Measurements from ENCODE around the gene PLCD1. TPM values are rescaled to one million over a fixed set of nuclear protein-coding genes. Genes with fewer than 3 reads are reported as not detected.
A peak's percentile ranks its signal among the peaks of the same experiment; 100 is the strongest.

The PLCD1 gene
- total RNA-seq, 1 experiment from 2014 or later, result 27.1 TPM

GRCh38 chr3:37993067-37993455 lies 36.4 kb downstream of the PLCD1 start:
- Histone ChIP-seq H3K27me3 (ENCODE audit: insufficient read depth, low read length) (no peaks in the 10 kb centered on the region; the same call in 1 of the 2 replicates), H3T11ph (ENCODE audit: low read length) (no peak overlapping the region), H2BK5ac (ENCODE audit: insufficient read length, low read length) (no peak overlapping the region), H3K27ac (ENCODE audit: insufficient read length, low read depth, low read length) (no peak overlapping the region), H3K9me3 (ENCODE audit: control insufficient read depth, low read depth, low read length) (no peaks in the 10 kb centered on the region), H3K23ac (ENCODE audit: insufficient read length, low read depth, low read length) (no peak overlapping the region), H4K20me1 (ENCODE audit: control insufficient read depth, insufficient read depth, insufficient read length) (no peaks in the 10 kb centered on the region), H2BK20ac (ENCODE audit: low read depth, low read length, poor library complexity, severe bottlenecking) (no peak overlapping the region), H3K79me1 (ENCODE audit: insufficient read depth, low read depth, low read length, poor library complexity, severe bottlenecking) (no peaks in the 10 kb centered on the region), H3K9ac (ENCODE audit: extremely low read depth, insufficient read length, low read length) (no peak overlapping the region), H2BK15ac (ENCODE audit: low read depth, low read length) (no peak overlapping the region), H3K14ac (ENCODE audit: insufficient read depth, low read length) (no peak overlapping the region), H4K5ac (ENCODE audit: insufficient read length, low read depth, low read length) (no peak overlapping the region), H3K56ac (ENCODE audit: insufficient read length, low read depth, low read length) (no peak overlapping the region), H3K18ac (ENCODE audit: insufficient read length, low read depth, low read length) (no peak overlapping the region), H3K23me2 (ENCODE audit: insufficient read length, low read depth, low read length, poor library complexity, severe bottlenecking) (no peaks in the 10 kb centered on the region), H3K4ac (ENCODE audit: low read depth, low read length) (no peak overlapping the region), H3K4me2 (ENCODE audit: insufficient read depth, insufficient read length, low read length) (no peak overlapping the region), H2BK120ac (ENCODE audit: low read depth, low read length, poor library complexity, severe bottlenecking) (no peak overlapping the region), H4K91ac (ENCODE audit: insufficient read length, low read depth, low read length) (no peak overlapping the region), H3K4me1 (ENCODE audit: insufficient read depth, low read length) (no peaks in the 10 kb centered on the region; the same call in 1 of the 2 replicates), H2AK5ac (ENCODE audit: insufficient read length, low read length) (no peak overlapping the region), H3K79me2 (ENCODE audit: insufficient read depth, low read length) (no peaks in the 10 kb centered on the region), H2AFZ (ENCODE audit: low read length) (no peak overlapping the region), H4K8ac (replicated peaks; ENCODE audit: insufficient read length, low read depth, low read length) (no peak overlapping the region), H2BK12ac (ENCODE audit: insufficient read length, low read depth, low read length) (no peak overlapping the region)
- no peak for DNase-seq
- H3K4me1 Mint-ChIP-seq, result peaks cover 14 to 39% of the 10 kb centered on the region in 2 experiments
- TF ChIP-seq CTCF (conservative IDR thresholded peaks at IDR 0.05), result no peak
- peaks cover 0 to 2% (median 0%) of the 10 kb centered on the region in 3 experiments; a peak in 1 of 7 replicates for H3K36me3 Mint-ChIP-seq (ENCODE audit: insufficient read depth in 1 of 3, low read depth in 3 of 3)
- no peak overlapping the region for H3K27ac Mint-ChIP-seq
- WGBS (ENCODE audit: extremely low coverage, insufficient read length, low lambda C conversion rate), result no CpG with 5 or more reads among the region's 8 CpGs
- H3K4me3 Mint-ChIP-seq, result 0 out of 5 replicates have a peak overlapping the region, but pooled peaks of 1 of the 2 experiments have one; percentile 82
- H3K9me3 Mint-ChIP-seq, result no peaks in the 10 kb centered on the region
- H3K27me3 Mint-ChIP-seq (ENCODE audit: low read depth), result peaks cover 15% of the 10 kb centered on the region

Measured in H9 (cell line).